ENCODE results near the gene CASZ1.

- TF ChIP-seq POLR2A (IDR thresholded peaks at IDR 0.05) (no peak), CTCF (IDR thresholded peaks at IDR 0.05) (no peak), POLR2AphosphoS5 (IDR thresholded peaks at IDR 0.05) (no peak), EP300 (IDR thresholded peaks at IDR 0.05; ENCODE audit: low read depth) (no peak)
Observed at GRCh38 chr1:10789047-10789791, 7.2 kb downstream of the CASZ1 start.
